PC-9 (cell line): Measurements from ENCODE around the gene LIN7B. TPM values are rescaled to one million over a fixed set of nuclear protein-coding genes. Genes with fewer than 3 reads are reported as not detected.

Experiments used
- BruUV-seq: library from RNA; stranded (reverse); fragments of 400-500 nt; replicated peaks from 2 replicates; lab custom pipeline; 2021; lab: Mats Ljungman, UMichigan
- CTCF ChIA-PET: fragments of 300-600 bp; sonication (Branson Sonifier 250); formaldehyde crosslinking; loops from one replicate; lab custom pipeline; 2022; ENCODE audit warnings: antibody characterized with exemption; lab: Charles Lee
- POLR2A ChIA-PET: fragments of 300-600 bp; sonication (Branson Sonifier 250); formaldehyde crosslinking; loops from one replicate; lab custom pipeline; 2022; ENCODE audit warnings: antibody characterized with exemption; ENCODE audit not compliant: unreplicated experiment; lab: Charles Lee
- DNase-seq, 2 experiments: peaks; one replicate each; pipeline versions ENCODE4 v3.0.0 to v3.0.0-alpha.2; 2015 to 2022; ENCODE audit warnings: mixed read lengths in 1 of 2
- H2AFZ ChIP-seq: fragments of 200-600 bp; sonication (generic); 2 replicates; pipeline ENCODE4 v1.8.1; 2017; ENCODE audit warnings: antibody characterized with exemption
- H3F3A ChIP-seq: fragments of 200-600 bp; sonication (generic); 2 replicates; pipeline ENCODE4 v1.8.1; 2017; ENCODE audit warnings: antibody characterized with exemption, mild to moderate bottlenecking, low read depth; ENCODE audit not compliant: insufficient read depth
- H3K27ac ChIP-seq: fragments of 200-600 bp; sonication (generic); 2 replicates; pipeline ENCODE4 v1.6.1; 2016; ENCODE audit warnings: mixed run types
- H3K27me3 ChIP-seq: fragments of 200-600 bp; sonication (generic); 2 replicates; pipeline ENCODE4 v1.6.1; 2016; ENCODE audit warnings: low read depth, mixed run types; ENCODE audit not compliant: insufficient read depth
- H3K36me3 ChIP-seq: fragments of 200-600 bp; sonication (generic); 2 replicates; pipeline ENCODE4 v1.6.1; 2016; ENCODE audit warnings: low read depth, mixed run types
- H3K4me1 ChIP-seq: fragments of 200-600 bp; sonication (generic); replicated peaks from 2 replicates; pipeline ENCODE4 v1.6.1; 2016; ENCODE audit warnings: mixed run types; ENCODE audit not compliant: insufficient read depth
- H3K4me2 ChIP-seq: fragments of 200-600 bp; sonication (generic); 2 replicates; pipeline ENCODE4 v1.6.1; 2017; ENCODE audit warnings: mixed run types
- H3K4me3 ChIP-seq: fragments of 200-600 bp; sonication (generic); 2 replicates; pipeline ENCODE4 v1.6.1; 2016; ENCODE audit warnings: mixed run types
- H3K79me2 ChIP-seq: fragments of 200-600 bp; sonication (generic); 2 replicates; pipeline ENCODE4 v1.6.1; 2017; ENCODE audit warnings: low read depth, mixed run types
- H3K9me2 ChIP-seq: fragments of 200-600 bp; sonication (generic); 2 replicates; pipeline ENCODE4 v1.8.1; 2017; ENCODE audit warnings: mild to moderate bottlenecking; ENCODE audit not compliant: insufficient read depth
- H3K9me3 ChIP-seq: fragments of 200-600 bp; sonication (generic); 2 replicates; pipeline ENCODE4 v1.8.1; 2016; ENCODE audit warnings: low read depth; ENCODE audit not compliant: insufficient read depth
- H4K20me1 ChIP-seq: fragments of 200-600 bp; sonication (generic); 2 replicates; pipeline ENCODE4 v1.8.1; 2017; ENCODE audit not compliant: insufficient read depth
- EZH2 ChIP-seq: fragments of 200-600 bp; sonication (generic); IDR thresholded peaks from 2 replicates; pipeline ENCODE4 v1.8.0; 2017; ENCODE audit warnings: antibody characterized with exemption, low read depth
- intact Hi-C: fragments of 100-400 bp; cut with micrococcal nuclease; formaldehyde crosslinking; loops from one replicate; pipeline ENCODE4 v1.10.0; 2022; ENCODE audit not compliant: unreplicated experiment
- total RNA-seq: library from RNA; stranded (reverse); gene quantifications from 2 replicates; pipeline ENCODE4 v1.2.3, GENCODE V29; 2021
- TF ChIP-seq, protein P1 (sequence below): fragments of 200-600 bp; sonication (generic); conservative IDR thresholded peaks from 2 replicates; pipeline ENCODE4 v1.6.1; 2017; ENCODE audit warnings: mixed run types, antibody characterized with exemption, mild to moderate bottlenecking, moderate library complexity

LIN7B gene
- total RNA-seq, 1 experiment from 2014 or later = 7.0 TPM

DNA sequence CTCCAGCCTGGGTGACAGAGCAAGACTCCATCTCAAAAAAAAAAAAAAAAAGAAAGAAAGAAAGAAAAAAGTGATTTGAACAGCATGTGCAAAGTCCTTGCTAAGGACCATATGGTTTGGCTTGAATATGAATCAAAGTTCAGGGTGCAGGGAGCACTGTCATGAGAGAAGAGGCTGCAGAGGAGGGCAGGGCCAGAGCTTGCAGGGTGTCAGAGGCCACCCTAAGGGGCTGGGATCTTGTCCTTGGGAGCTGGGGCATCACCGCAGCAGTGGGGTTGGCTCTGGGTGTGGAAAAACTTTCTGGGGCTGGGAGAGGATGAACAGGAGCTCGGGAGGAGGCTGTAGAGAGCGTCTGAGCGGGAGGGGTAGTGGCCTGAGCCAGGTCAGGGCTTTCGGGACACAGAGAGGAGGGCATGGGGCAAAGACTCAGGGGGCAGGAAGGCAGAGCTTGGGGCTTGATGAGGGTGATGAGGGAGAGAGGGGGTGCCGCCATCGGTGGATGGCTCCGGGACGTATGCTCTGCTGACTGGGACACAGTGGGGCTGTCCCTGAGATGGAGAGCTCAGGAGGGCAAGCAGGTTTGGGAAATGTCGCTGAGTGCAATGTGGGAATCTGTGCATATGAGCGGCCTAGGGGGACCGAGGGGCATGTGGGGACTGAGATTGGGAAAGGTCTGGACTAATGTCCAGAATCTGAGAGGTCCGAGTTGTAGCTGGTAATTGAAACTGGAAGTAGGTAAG is 46.5 kb downstream of the LIN7B start:
- TF ChIP-seq, protein P1, sequence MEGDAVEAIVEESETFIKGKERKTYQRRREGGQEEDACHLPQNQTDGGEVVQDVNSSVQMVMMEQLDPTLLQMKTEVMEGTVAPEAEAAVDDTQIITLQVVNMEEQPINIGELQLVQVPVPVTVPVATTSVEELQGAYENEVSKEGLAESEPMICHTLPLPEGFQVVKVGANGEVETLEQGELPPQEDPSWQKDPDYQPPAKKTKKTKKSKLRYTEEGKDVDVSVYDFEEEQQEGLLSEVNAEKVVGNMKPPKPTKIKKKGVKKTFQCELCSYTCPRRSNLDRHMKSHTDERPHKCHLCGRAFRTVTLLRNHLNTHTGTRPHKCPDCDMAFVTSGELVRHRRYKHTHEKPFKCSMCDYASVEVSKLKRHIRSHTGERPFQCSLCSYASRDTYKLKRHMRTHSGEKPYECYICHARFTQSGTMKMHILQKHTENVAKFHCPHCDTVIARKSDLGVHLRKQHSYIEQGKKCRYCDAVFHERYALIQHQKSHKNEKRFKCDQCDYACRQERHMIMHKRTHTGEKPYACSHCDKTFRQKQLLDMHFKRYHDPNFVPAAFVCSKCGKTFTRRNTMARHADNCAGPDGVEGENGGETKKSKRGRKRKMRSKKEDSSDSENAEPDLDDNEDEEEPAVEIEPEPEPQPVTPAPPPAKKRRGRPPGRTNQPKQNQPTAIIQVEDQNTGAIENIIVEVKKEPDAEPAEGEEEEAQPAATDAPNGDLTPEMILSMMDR = no peak
- no peak for TF ChIP-seq EZH2
- no peaks in the 10 kb centered on the region for H3K27me3 ChIP-seq
- H2AFZ ChIP-seq = no peak overlapping the region
- ChIA-PET POLR2A (interaction anchor here (0.6 kb wide), 1 partner anchor 175 kb away, joined by 5 read pairs; no protein-coding TSS in a partner anchor), CTCF (interaction anchor here (0.7 kb wide), 1 partner anchor 759 kb away, joined by 15 read pairs; no protein-coding TSS in a partner anchor)
- peaks cover 18% of the 10 kb centered on the region for H3K4me1 ChIP-seq
- H3K9me2 ChIP-seq = no peaks in the 10 kb centered on the region
- intact Hi-C loops = no loop called here
- H3K36me3 ChIP-seq = no peaks in the 10 kb centered on the region
- peaks cover 11% of the 10 kb centered on the region for H4K20me1 ChIP-seq
- BruUV-seq = no TSS peak
- no peak overlapping the region for H3K27ac ChIP-seq
- H3K4me2 ChIP-seq = no peak overlapping the region
- peak in 1 of 2 experiments; percentile 23 for DNase-seq
- H3F3A ChIP-seq = peaks cover 28% of the 10 kb centered on the region; the same call in 1 of the 2 replicates
- H3K79me2 ChIP-seq = no peaks in the 10 kb centered on the region
- no peak overlapping the region for H3K4me3 ChIP-seq
- no peaks in the 10 kb centered on the region for H3K9me3 ChIP-seq

DNA sequence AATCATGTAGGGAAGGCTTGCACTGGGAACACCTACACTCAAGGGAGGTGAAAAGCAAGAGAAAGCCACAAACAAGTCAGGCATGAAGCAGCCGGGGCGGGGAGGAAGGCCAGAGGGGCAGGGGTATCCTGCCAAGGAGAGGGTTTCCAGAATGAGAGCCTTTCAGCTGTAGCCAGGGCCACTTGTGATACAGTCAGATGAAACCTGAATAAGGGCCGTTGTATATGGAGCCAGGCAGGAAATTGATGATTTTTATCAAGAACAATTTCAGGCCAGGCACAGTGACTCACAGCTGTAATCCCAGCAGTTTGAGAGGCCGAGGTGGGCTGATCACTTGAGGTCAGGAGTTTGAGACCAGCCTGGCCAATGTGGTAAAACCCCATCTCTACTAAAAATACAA is 47.8 kb downstream of the LIN7B start:
- no TSS peak for BruUV-seq
- Histone ChIP-seq H3K36me3 (no peaks in the 10 kb centered on the region), H3F3A (peaks cover 28% of the 10 kb centered on the region; the same call in 1 of the 2 replicates), H3K4me1 (peaks cover 18% of the 10 kb centered on the region), H3K9me2 (no peaks in the 10 kb centered on the region), H3K4me3 (no peak overlapping the region), H2AFZ (no peak overlapping the region), H3K79me2 (no peaks in the 10 kb centered on the region), H3K27me3 (no peaks in the 10 kb centered on the region), H4K20me1 (peaks cover 11% of the 10 kb centered on the region), H3K27ac (no peak overlapping the region), H3K4me2 (no peak overlapping the region), H3K9me3 (no peaks in the 10 kb centered on the region)
- TF ChIP-seq EZH2 = no peak
- TF ChIP-seq, protein P1 = no peak
- no peak for DNase-seq
- CTCF ChIA-PET = no interaction called here
- POLR2A ChIA-PET = no interaction called here
- intact Hi-C loops = no loop called here

DNA sequence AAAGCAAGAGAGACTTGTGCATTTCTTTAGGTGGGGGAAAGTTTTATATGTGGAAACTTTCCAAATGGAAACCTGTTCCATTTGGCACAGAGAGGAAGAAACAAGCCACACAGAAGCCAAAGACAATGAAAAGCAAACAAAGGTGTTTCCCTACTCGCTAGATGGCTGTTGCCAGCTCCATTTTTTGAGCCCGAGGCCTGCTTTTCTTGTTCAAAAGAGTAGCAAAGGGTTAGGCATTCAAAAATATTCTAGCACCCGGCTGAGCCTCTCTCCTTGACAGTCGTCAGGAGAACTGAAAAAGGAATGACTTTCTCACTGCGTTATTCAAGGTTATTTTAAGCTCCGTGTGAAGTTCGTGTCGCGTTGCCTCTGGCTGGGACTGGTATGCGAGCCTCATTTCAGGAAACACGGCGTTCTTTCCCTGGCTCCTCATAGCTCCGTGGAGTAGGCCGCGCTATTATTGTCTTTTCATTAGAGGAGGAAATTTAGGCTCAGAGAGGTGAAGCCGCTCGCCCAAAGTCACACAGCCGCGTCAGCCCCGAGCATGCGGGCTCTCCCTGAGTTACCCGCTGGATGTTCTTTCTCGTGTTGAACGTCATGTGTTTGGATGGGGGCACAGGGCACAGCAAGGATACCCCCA is 51.1 kb downstream of the LIN7B start:
- H3K27ac ChIP-seq = peak overlapping the region; percentile 17; the same call in 1 of the 2 replicates
- CTCF ChIA-PET = no interaction called here

More for the DNA sequence above, 51.1 kb downstream of the LIN7B start:
- BruUV-seq = no TSS peak
- H3K4me2 ChIP-seq = peak overlapping the region; percentile 24
- intact Hi-C loops = loop anchor here (2.0 kb wide), 1 partner anchor 46 kb away; the partner anchor contains the start of genes C19orf73 and PPFIA3
- peaks cover 13% of the 10 kb centered on the region for H3K4me1 ChIP-seq
- no peaks in the 10 kb centered on the region for H3K9me2 ChIP-seq
- no peaks in the 10 kb centered on the region for H3K9me3 ChIP-seq
- H3K27me3 ChIP-seq = no peaks in the 10 kb centered on the region
- H2AFZ ChIP-seq = no peak overlapping the region
- DNase-seq = peak; percentile 49 to 81
- no peaks in the 10 kb centered on the region for H3K79me2 ChIP-seq
- TF ChIP-seq, protein P1 = no peak
- no peak for TF ChIP-seq EZH2
- no peak overlapping the region for H3K4me3 ChIP-seq
- peaks cover 24% of the 10 kb centered on the region; the same call in 1 of the 2 replicates for H3F3A ChIP-seq
- H4K20me1 ChIP-seq = peaks cover 11% of the 10 kb centered on the region
- no peaks in the 10 kb centered on the region; the same call in 1 of the 2 replicates for H3K36me3 ChIP-seq
- POLR2A ChIA-PET = interaction anchor here (0.5 to 1.0 kb wide), 6 partner anchors 16 to 892 kb away, joined by 3 to 32 read pairs (median 4); partner anchors contain the start of genes GYS1 and RUVBL2
